Karpas-422 (cell line): ENCODE data around the gene SMO. TPM values are rescaled to one million over a fixed set of nuclear protein-coding genes. Genes with fewer than 3 reads are reported as not detected.

Source experiments
- DNase-seq: peaks from one replicate; pipeline ENCODE4 v3.0.0-alpha.2; 2015
- H2AFZ ChIP-seq: fragments of 200-600 bp; sonication (generic); 2 replicates; pipeline ENCODE4 v1.6.1; 2014; ENCODE audit warnings: antibody characterized with exemption, low read length, mixed read lengths
- H3K27ac ChIP-seq: fragments of 200-600 bp; sonication (generic); 2 replicates; pipeline ENCODE4 v1.5.1; 2014; ENCODE audit warnings: mild to moderate bottlenecking, low read length, moderate library complexity
- H3K27me3 ChIP-seq: fragments of 200-600 bp; sonication (generic); 2 replicates; pipeline ENCODE4 v1.6.1; 2014; ENCODE audit warnings: low read length, mixed read lengths
- H3K36me3 ChIP-seq: fragments of 200-600 bp; sonication (generic); 2 replicates; pipeline ENCODE4 v1.6.1; 2014; ENCODE audit warnings: low read length, mixed read lengths; ENCODE audit not compliant: insufficient read depth
- H3K4me1 ChIP-seq: fragments of 200-600 bp; sonication (generic); 2 replicates; pipeline ENCODE4 v1.6.1; 2014; ENCODE audit warnings: mild to moderate bottlenecking, low read length, mixed read lengths
- H3K4me2 ChIP-seq: fragments of 200-600 bp; sonication (generic); 2 replicates; pipeline ENCODE4 v1.6.1; 2014; ENCODE audit warnings: low read length, low read depth, mild to moderate bottlenecking; ENCODE audit not compliant: poor library complexity, severe bottlenecking
- H3K4me3 ChIP-seq: fragments of 200-600 bp; sonication (generic); 2 replicates; pipeline ENCODE4 v1.5.1; 2014; ENCODE audit warnings: mild to moderate bottlenecking, antibody characterized with exemption, low read length, mixed read lengths
- H3K79me2 ChIP-seq: fragments of 200-600 bp; sonication (generic); 2 replicates; pipeline ENCODE4 v1.6.1; 2014; ENCODE audit warnings: mild to moderate bottlenecking, low read length, mixed read lengths
- H3K9ac ChIP-seq: fragments of 200-600 bp; sonication (generic); 2 replicates; pipeline ENCODE4 v1.6.0; 2014; ENCODE audit warnings: low read length
- H3K9me2 ChIP-seq: fragments of 200-600 bp; sonication (generic), shearing (Covaris generic); replicated peaks from 2 replicates; pipeline ENCODE4 v1.6.0; 2014; ENCODE audit warnings: mild to moderate bottlenecking, low read length, moderate library complexity; ENCODE audit not compliant: insufficient read depth
- H3K9me3 ChIP-seq: fragments of 300-700, 200-600 bp; sonication (generic); 2 replicates; pipeline ENCODE4 v1.6.1; 2014; ENCODE audit warnings: low read length, mixed read lengths
- H4K20me1 ChIP-seq: fragments of 200-600 bp; sonication (generic); 2 replicates; pipeline ENCODE4 v1.6.1; 2014; ENCODE audit warnings: mild to moderate bottlenecking, antibody characterized with exemption, low read length, low read depth; ENCODE audit not compliant: insufficient read depth
- total RNA-seq: library from RNA; depleted of rRNA; stranded (reverse); fragments of >200 nt; shearing (Covaris generic); gene quantifications from 2 replicates; pipeline ENCODE4 v1.2.3, GENCODE V29; 2014; ENCODE audit warnings: low replicate concordance

The SMO gene
- total RNA-seq, 1 experiment from 2014 or later: not detected

- no peaks in the 10 kb centered on the region for H3K9me3 ChIP-seq
- no peak overlapping the region for H3K4me3 ChIP-seq
- H2AFZ ChIP-seq: no peak overlapping the region
- H3K4me2 ChIP-seq: no peak overlapping the region
- no peaks in the 10 kb centered on the region for H3K36me3 ChIP-seq
- no peaks in the 10 kb centered on the region for H3K9me2 ChIP-seq
- H3K27ac ChIP-seq: no peak overlapping the region
- no peaks in the 10 kb centered on the region for H3K27me3 ChIP-seq
- H3K4me1 ChIP-seq: no peaks in the 10 kb centered on the region
- H4K20me1 ChIP-seq: no peaks in the 10 kb centered on the region
- no peaks in the 10 kb centered on the region for H3K79me2 ChIP-seq
- H3K9ac ChIP-seq: no peak overlapping the region
- DNase-seq: no peak
Measured at GRCh38 chr7:129199406-129199805, 11.0 kb downstream of the SMO start.

- Histone ChIP-seq H3K4me1 (no peaks in the 10 kb centered on the region), H3K79me2 (no peaks in the 10 kb centered on the region), H3K36me3 (no peaks in the 10 kb centered on the region), H4K20me1 (no peaks in the 10 kb centered on the region), H3K9ac (no peak overlapping the region), H3K9me3 (no peaks in the 10 kb centered on the region), H3K27ac (no peak overlapping the region), H3K4me2 (no peak overlapping the region), H3K4me3 (no peak overlapping the region), H2AFZ (no peak overlapping the region), H3K9me2 (no peaks in the 10 kb centered on the region), H3K27me3 (no peaks in the 10 kb centered on the region)
- DNase-seq: no peak
Measured at GRCh38 chr7:129202058-129202777, 13.8 kb downstream of the SMO start.

DNA sequence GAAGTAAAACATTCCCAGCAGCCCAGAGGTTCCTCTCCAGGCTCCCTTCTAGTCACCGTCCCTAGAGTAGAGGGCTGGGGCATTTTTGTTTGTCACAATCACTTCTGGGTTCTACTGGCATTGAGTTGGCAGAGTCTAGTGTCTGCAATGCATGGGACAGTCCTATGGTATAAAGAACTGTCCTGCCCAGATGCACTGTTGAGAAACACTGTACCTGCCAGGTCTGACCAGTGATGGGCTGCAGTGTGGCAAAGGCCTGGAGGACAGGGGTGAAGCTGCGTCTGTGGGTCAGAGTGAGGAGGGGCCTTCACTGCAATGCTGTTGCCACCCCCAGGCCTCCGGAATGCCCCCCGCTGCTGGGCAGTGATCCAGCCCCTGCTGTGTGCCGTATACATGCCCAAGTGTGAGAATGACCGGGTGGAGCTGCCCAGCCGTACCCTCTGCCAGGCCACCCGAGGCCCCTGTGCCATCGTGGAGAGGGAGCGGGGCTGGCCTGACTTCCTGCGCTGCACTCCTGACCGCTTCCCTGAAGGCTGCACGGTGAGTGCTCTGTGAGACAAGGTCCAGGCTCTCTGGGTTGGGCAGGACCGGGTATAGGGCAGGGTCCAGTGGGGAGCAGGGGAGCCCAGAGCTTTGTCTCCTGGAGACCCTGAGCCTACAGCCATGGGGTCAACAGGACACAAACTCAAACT, 14.8 kb downstream of the SMO start:
- Histone ChIP-seq H3K79me2 (no peaks in the 10 kb centered on the region), H3K9ac (no peak overlapping the region), H3K27ac (no peak overlapping the region), H3K4me2 (no peak overlapping the region), H2AFZ (no peak overlapping the region), H4K20me1 (no peaks in the 10 kb centered on the region), H3K27me3 (no peaks in the 10 kb centered on the region), H3K9me3 (no peaks in the 10 kb centered on the region), H3K4me1 (no peaks in the 10 kb centered on the region), H3K36me3 (no peaks in the 10 kb centered on the region), H3K9me2 (no peaks in the 10 kb centered on the region), H3K4me3 (no peak overlapping the region)
- no peak for DNase-seq

DNA sequence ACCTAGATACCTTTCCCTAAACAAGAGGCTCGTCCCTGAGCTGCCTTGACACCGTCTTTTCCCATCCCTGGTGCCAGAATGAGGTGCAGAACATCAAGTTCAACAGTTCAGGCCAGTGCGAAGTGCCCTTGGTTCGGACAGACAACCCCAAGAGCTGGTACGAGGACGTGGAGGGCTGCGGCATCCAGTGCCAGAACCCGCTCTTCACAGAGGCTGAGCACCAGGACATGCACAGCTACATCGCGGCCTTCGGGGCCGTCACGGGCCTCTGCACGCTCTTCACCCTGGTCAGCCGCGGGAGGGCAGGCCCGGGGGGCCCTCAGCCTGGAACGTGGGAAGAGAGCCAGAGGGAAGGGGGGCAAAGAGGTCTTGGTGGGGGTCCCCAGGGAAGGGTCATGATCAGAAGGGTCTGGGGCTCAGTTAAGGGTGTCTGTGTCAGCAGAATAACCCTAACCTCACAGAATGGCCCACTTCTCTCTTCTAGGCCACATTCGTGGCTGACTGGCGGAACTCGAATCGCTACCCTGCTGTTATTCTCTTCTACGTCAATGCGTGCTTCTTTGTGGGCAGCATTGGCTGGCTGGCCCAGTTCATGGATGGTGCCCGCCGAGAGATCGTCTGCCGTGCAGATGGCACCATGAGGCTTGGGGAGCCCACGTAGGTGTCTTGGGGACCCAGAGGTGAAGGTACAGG, 16.8 kb downstream of the SMO start:
- Histone ChIP-seq H3K4me2 (no peak overlapping the region), H3K4me3 (no peak overlapping the region), H3K27me3 (no peaks in the 10 kb centered on the region), H3K36me3 (no peaks in the 10 kb centered on the region), H3K4me1 (no peaks in the 10 kb centered on the region), H3K27ac (no peak overlapping the region), H2AFZ (no peak overlapping the region), H3K9me3 (no peaks in the 10 kb centered on the region), H3K79me2 (no peaks in the 10 kb centered on the region), H3K9me2 (no peaks in the 10 kb centered on the region), H3K9ac (no peak overlapping the region), H4K20me1 (no peaks in the 10 kb centered on the region)
- DNase-seq: no peak

DNA sequence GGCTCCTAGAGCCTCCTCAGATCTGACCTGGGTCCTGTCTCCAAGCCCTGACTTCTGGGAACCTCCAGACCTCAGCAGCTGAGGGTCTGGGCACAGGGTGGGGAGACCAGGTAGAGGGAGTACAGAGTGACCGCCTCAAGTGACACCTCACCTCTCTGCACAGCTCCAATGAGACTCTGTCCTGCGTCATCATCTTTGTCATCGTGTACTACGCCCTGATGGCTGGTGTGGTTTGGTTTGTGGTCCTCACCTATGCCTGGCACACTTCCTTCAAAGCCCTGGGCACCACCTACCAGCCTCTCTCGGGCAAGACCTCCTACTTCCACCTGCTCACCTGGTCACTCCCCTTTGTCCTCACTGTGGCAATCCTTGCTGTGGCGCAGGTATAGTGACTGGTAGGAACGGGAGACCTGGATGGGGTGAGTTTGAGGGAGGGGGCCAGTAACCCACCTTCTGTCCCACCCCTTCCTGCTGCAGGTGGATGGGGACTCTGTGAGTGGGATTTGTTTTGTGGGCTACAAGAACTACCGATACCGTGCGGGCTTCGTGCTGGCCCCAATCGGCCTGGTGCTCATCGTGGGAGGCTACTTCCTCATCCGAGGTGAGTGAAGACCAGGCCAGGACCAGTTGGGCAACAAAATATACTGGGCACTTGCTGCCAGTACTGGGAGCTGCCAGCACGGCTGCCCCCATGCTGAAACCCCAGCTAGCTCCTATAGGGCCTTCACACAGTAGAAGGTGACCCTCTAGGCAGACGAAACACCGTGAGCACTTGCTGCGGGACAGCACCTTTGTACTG, 17.8 kb downstream of the SMO start:
- no peak overlapping the region for H3K27ac ChIP-seq
- H3K4me3 ChIP-seq: no peak overlapping the region
- no peak for DNase-seq
- no peak overlapping the region for H3K4me2 ChIP-seq
- no peaks in the 10 kb centered on the region for H3K27me3 ChIP-seq
- H4K20me1 ChIP-seq: no peaks in the 10 kb centered on the region
- no peaks in the 10 kb centered on the region for H3K9me2 ChIP-seq
- no peak overlapping the region for H3K9ac ChIP-seq
- H3K9me3 ChIP-seq: no peaks in the 10 kb centered on the region
- H3K36me3 ChIP-seq: no peaks in the 10 kb centered on the region
- H2AFZ ChIP-seq: no peak overlapping the region
- no peaks in the 10 kb centered on the region for H3K79me2 ChIP-seq
- H3K4me1 ChIP-seq: no peaks in the 10 kb centered on the region; the same call in 1 of the 2 replicates

GRCh38 chr7:129208667-129209066, 20.2 kb downstream of the SMO start:
- Histone ChIP-seq H3K27me3 (no peaks in the 10 kb centered on the region), H3K4me1 (peaks cover 6% of the 10 kb centered on the region), H3K4me2 (no peak overlapping the region), H3K27ac (no peak overlapping the region), H3K36me3 (no peaks in the 10 kb centered on the region), H3K79me2 (no peaks in the 10 kb centered on the region), H2AFZ (no peak overlapping the region), H3K9ac (no peak overlapping the region), H3K4me3 (no peak overlapping the region), H4K20me1 (no peaks in the 10 kb centered on the region), H3K9me3 (no peaks in the 10 kb centered on the region), H3K9me2 (no peaks in the 10 kb centered on the region)
- DNase-seq: no peak

- H3K4me1 ChIP-seq: peaks cover 6% of the 10 kb centered on the region
- no peak for DNase-seq
- no peak overlapping the region for H3K4me2 ChIP-seq
- H3K9ac ChIP-seq: no peak overlapping the region
- H3K9me2 ChIP-seq: no peaks in the 10 kb centered on the region
- no peaks in the 10 kb centered on the region for H3K9me3 ChIP-seq
- no peak overlapping the region for H2AFZ ChIP-seq
- no peaks in the 10 kb centered on the region for H4K20me1 ChIP-seq
- no peaks in the 10 kb centered on the region for H3K27me3 ChIP-seq
- H3K27ac ChIP-seq: no peak overlapping the region
- H3K79me2 ChIP-seq: no peaks in the 10 kb centered on the region
- no peaks in the 10 kb centered on the region for H3K36me3 ChIP-seq
- H3K4me3 ChIP-seq: no peak overlapping the region
Measured at GRCh38 chr7:129209067-129209926, 20.9 kb downstream of the SMO start.
